ENCODE measurements around the gene FBH1. TPM values are rescaled to one million over a fixed set of nuclear protein-coding genes. Genes with fewer than 3 reads are reported as not detected.

Gene FBH1
- total and polyA plus RNA-seq, 2 experiments from 2014 or later, result 62.5 to 90.8 TPM

GRCh38 chr10:5944389-5945189, 54.5 kb downstream of the FBH1 start:
- Histone ChIP-seq H3K79me2 (replicated peaks; ENCODE audit: insufficient read depth) (no peaks in the 10 kb centered on the region), H2AFZ (peak overlapping the region; percentile 44), H4K20me1 (replicated peaks; ENCODE audit: insufficient read depth) (no peaks in the 10 kb centered on the region), H3K27ac (ENCODE audit: low read depth) (peak overlapping the region; percentile 59; the same call in 1 of the 2 replicates), H3F3A (replicated peaks; ENCODE audit: low read depth) (0 out of 2 replicates have a peak, but pooled peaks cover 5% of the 10 kb centered on the region), H3K9me2 (ENCODE audit: insufficient read depth) (0 out of 2 replicates have a peak, but pooled peaks cover 2% of the 10 kb centered on the region), H3K36me3 (ENCODE audit: insufficient read depth) (no peaks in the 10 kb centered on the region), H3K4me3 (no peak overlapping the region), H3K4me2 (peak overlapping the region; percentile 13), H3K27me3 (ENCODE audit: insufficient read depth) (no peaks in the 10 kb centered on the region), H3K4me1 (ENCODE audit: insufficient read depth) (peaks cover 22% of the 10 kb centered on the region)
- peak; percentile 9; the same call in 2 of the 3 replicates for ATAC-seq
- no peak overlapping the region; the same call in 2 of the 3 replicates for H3K4me3 Mint-ChIP-seq
- H3K36me3 Mint-ChIP-seq (ENCODE audit: low read depth), result no peaks in the 10 kb centered on the region; the same call in 2 of the 3 replicates
- DNase-seq (ENCODE audit: low spot score), result no peak
- peaks cover 43% of the 10 kb centered on the region for H3K4me1 Mint-ChIP-seq
- TF ChIP-seq ETS1 (IDR thresholded peaks at IDR 0.05) (no peak), JUNB (IDR thresholded peaks at IDR 0.05; ENCODE audit: unreplicated experiment) (no peak), POLR2AphosphoS5 (IDR thresholded peaks at IDR 0.05; ENCODE audit: low read depth) (no peak), STAT1 (IDR thresholded peaks at IDR 0.05; ENCODE audit: unreplicated experiment) (no peak), EZH2phosphoT487 (IDR thresholded peaks at IDR 0.05; ENCODE audit: unreplicated experiment) (no peak), NANOG (IDR thresholded peaks at IDR 0.05; ENCODE audit: borderline replicate concordance) (no peak), ZNF114 (CRISPR knock-in tag; IDR thresholded peaks at IDR 0.05) (no peak), CREB1 (CRISPR knock-in tag; IDR thresholded peaks at IDR 0.05; ENCODE audit: low read depth) (no peak), EZH2 (IDR thresholded peaks at IDR 0.05; ENCODE audit: low read depth, unreplicated experiment) (no peak), ZNF331 (CRISPR knock-in tag; IDR thresholded peaks at IDR 0.05; ENCODE audit: low read depth) (no peak), CTCF (conservative IDR thresholded peaks at IDR 0.05; ENCODE audit: low read depth in 2 of 2) (no peak), REST (IDR thresholded peaks at IDR 0.05; ENCODE audit: unreplicated experiment) (no peak)
- TF ChIP-seq, protein P1, sequence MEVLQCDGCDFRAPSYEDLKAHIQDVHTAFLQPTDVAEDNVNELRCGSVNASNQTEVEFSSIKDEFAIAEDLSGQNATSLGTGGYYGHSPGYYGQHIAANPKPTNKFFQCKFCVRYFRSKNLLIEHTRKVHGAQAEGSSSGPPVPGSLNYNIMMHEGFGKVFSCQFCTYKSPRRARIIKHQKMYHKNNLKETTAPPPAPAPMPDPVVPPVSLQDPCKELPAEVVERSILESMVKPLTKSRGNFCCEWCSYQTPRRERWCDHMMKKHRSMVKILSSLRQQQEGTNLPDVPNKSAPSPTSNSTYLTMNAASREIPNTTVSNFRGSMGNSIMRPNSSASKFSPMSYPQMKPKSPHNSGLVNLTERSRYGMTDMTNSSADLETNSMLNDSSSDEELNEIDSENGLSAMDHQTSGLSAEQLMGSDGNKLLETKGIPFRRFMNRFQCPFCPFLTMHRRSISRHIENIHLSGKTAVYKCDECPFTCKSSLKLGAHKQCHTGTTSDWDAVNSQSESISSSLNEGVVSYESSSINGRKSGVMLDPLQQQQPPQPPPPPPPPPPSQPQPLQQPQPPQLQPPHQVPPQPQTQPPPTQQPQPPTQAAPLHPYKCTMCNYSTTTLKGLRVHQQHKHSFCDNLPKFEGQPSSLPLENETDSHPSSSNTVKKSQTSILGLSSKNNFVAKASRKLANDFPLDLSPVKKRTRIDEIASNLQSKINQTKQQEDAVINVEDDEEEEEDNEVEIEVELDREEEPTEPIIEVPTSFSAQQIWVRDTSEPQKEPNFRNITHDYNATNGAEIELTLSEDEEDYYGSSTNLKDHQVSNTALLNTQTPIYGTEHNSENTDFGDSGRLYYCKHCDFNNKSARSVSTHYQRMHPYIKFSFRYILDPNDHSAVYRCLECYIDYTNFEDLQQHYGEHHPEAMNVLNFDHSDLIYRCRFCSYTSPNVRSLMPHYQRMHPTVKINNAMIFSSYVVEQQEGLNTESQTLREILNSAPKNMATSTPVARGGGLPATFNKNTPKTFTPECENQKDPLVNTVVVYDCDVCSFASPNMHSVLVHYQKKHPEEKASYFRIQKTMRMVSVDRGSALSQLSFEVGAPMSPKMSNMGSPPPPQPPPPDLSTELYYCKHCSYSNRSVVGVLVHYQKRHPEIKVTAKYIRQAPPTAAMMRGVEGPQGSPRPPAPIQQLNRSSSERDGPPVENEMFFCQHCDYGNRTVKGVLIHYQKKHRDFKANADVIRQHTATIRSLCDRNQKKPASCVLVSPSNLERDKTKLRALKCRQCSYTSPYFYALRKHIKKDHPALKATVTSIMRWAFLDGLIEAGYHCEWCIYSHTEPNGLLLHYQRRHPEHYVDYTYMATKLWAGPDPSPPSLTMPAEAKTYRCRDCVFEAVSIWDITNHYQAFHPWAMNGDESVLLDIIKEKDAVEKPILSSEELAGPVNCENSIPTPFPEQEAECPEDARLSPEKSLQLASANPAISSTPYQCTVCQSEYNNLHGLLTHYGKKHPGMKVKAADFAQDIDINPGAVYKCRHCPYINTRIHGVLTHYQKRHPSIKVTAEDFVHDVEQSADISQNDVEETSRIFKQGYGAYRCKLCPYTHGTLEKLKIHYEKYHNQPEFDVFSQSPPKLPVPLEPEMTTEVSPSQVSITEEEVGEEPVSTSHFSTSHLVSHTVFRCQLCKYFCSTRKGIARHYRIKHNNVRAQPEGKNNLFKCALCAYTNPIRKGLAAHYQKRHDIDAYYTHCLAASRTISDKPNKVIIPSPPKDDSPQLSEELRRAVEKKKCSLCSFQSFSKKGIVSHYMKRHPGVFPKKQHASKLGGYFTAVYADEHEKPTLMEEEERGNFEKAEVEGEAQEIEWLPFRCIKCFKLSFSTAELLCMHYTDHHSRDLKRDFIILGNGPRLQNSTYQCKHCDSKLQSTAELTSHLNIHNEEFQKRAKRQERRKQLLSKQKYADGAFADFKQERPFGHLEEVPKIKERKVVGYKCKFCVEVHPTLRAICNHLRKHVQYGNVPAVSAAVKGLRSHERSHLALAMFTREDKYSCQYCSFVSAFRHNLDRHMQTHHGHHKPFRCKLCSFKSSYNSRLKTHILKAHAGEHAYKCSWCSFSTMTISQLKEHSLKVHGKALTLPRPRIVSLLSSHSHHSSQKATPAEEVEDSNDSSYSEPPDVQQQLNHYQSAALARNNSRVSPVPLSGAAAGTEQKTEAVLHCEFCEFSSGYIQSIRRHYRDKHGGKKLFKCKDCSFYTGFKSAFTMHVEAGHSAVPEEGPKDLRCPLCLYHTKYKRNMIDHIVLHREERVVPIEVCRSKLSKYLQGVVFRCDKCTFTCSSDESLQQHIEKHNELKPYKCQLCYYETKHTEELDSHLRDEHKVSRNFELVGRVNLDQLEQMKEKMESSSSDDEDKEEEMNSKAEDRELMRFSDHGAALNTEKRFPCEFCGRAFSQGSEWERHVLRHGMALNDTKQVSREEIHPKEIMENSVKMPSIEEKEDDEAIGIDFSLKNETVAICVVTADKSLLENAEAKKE (CRISPR knock-in tag; IDR thresholded peaks at IDR 0.05), result no peak
- no peak overlapping the region for H3K27ac Mint-ChIP-seq
- H3K9me3 Mint-ChIP-seq, result no peaks in the 10 kb centered on the region
- H3K27me3 Mint-ChIP-seq (ENCODE audit: insufficient read depth, low read depth, poor library complexity), result peaks cover 13% of the 10 kb centered on the region
